HepG2 (cell line): ENCODE data around the gene MED13. TPM values are rescaled to one million over a fixed set of nuclear protein-coding genes. Genes with fewer than 3 reads are reported as not detected.

ENCODE experiments used
- ATAC-seq: fragments of 200-7000 bp; cut with Tn5 transposase; 3 replicates; pipeline ENCODE4 v1.9.1; 2020; ENCODE audit warnings: mild to moderate bottlenecking, moderate library complexity
- BruUV-seq: library from RNA; stranded (reverse); fragments of 400-500 nt; replicated peaks from 2 replicates; lab custom pipeline; 2021; lab: Mats Ljungman, UMichigan
- CTCF ChIA-PET: fragments of 300-600 bp; formaldehyde crosslinking; extraction: SDS; loops from one replicate; lab custom pipeline; 2021; ENCODE audit warnings: low total read pairs, inconsistent platforms, low intra/inter-chr PET ratio; lab: Yijun Ruan, JAX
- POLR2A ChIA-PET: fragments of 350-600 bp; sonication (Branson Sonifier 250); formaldehyde crosslinking; loops from one replicate; lab custom pipeline; 2020; ENCODE audit warnings: antibody characterized with exemption, inconsistent platforms; lab: Yijun Ruan, JAX
- DNase-seq: peaks from one replicate; pipeline ENCODE4 v3.0.0-alpha.2; 2015; ENCODE audit warnings: low spot score
- FAIRE-seq: peaks from 3 replicates; lab custom pipeline; 2011; peaks lifted over from hg19 to GRCh38; lab: Jason Lieb, UNC
- H2AFZ ChIP-seq: one replicate; pipeline ENCODE4 v1.6.1; 2011; ENCODE audit warnings: low read length, inconsistent platforms
- H3K27ac ChIP-seq: fragments of 300-600 bp; 3 replicates; pipeline ENCODE4 v1.8.0; 2011; ENCODE audit warnings: mixed run types, mild to moderate bottlenecking, mixed read lengths, low read length, inconsistent platforms; ENCODE audit not compliant: insufficient read depth; ENCODE audit errors: extremely low read length
- H3K27me3 ChIP-seq, 2 experiments: fragments of 200-600 bp in 1 of 2; 2 replicates in 1 of 2; 3 replicates in 1 of 2; pipeline versions ENCODE4 v1.6.0 to v1.8.0; 2011; ENCODE audit warnings: low read length in 2 of 2, mild to moderate bottlenecking in 2 of 2, moderate library complexity in 2 of 2, inconsistent platforms in 1 of 2; ENCODE audit not compliant: insufficient read depth in 2 of 2, control insufficient read depth in 1 of 2
- H3K36me3 ChIP-seq, 2 experiments: fragments of 200-600 bp in 1 of 2; replicated peaks in 1 of 2; 2 replicates in 1 of 2; 3 replicates in 1 of 2; pipeline versions ENCODE4 v1.5.1 to v1.8.0; 2011; ENCODE audit warnings: low read length in 2 of 2, inconsistent platforms in 1 of 2; ENCODE audit not compliant: insufficient read depth in 2 of 2, control insufficient read depth in 1 of 2
- H3K4me1 ChIP-seq: 2 replicates; pipeline ENCODE4 v1.5.1; 2012; ENCODE audit warnings: low read length, inconsistent platforms; ENCODE audit not compliant: insufficient read depth
- H3K4me2 ChIP-seq: 2 replicates; pipeline ENCODE4 v1.6.0; 2011; ENCODE audit warnings: low read depth, low read length, inconsistent platforms
- H3K4me3 ChIP-seq, 3 experiments: fragments of 200-600 bp in 1 of 3; sonication (generic), shearing (Covaris generic) in 1 of 3; replicated peaks in 1 of 3; 2 replicates each; pipeline ENCODE4 v1.5.1; 2011 to 2016; ENCODE audit warnings: low read length in 3 of 3, inconsistent platforms in 2 of 3, low read depth in 2 of 3, mild to moderate bottlenecking in 2 of 3, control low read depth in 1 of 3, mixed read lengths in 1 of 3; ENCODE audit not compliant: insufficient read depth in 1 of 3
- H3K79me2 ChIP-seq: one replicate; pipeline ENCODE4 v1.6.1; 2011; ENCODE audit warnings: low read length, inconsistent platforms; ENCODE audit not compliant: insufficient read depth
- H3K9ac ChIP-seq: 2 replicates; pipeline ENCODE4 v1.6.0; 2011; ENCODE audit warnings: mild to moderate bottlenecking, low read depth, low read length, inconsistent platforms; ENCODE audit not compliant: insufficient read depth
- H3K9me3 ChIP-seq: 2 replicates; pipeline ENCODE4 v1.5.1; 2012; ENCODE audit warnings: mild to moderate bottlenecking, low read length
- H4K20me1 ChIP-seq: 2 replicates; pipeline ENCODE4 v1.6.0; 2011; ENCODE audit warnings: inconsistent platforms, mild to moderate bottlenecking, low read length, moderate library complexity; ENCODE audit not compliant: insufficient read depth
- AGO2 ChIP-seq: fragments of 200-400 bp; formaldehyde crosslinking; optimal IDR thresholded peaks from 2 replicates; pipeline ENCODE3; 2017; ENCODE audit warnings: mild to moderate bottlenecking, low read depth, low read length, moderate library complexity
- HIVEP1 ChIP-seq: sonication (generic); formaldehyde crosslinking; IDR thresholded peaks from 2 replicates; pipeline ENCODE4 v1.4.0; 2020; ENCODE audit warnings: mild to moderate bottlenecking, missing genetic modification reagents
- RBM22 ChIP-seq: fragments of 200-400 bp; formaldehyde crosslinking; optimal IDR thresholded peaks from 2 replicates; pipeline ENCODE3; 2017; ENCODE audit warnings: mild to moderate bottlenecking, low read length, moderate library complexity
- WGBS: methylation state at CpG from one replicate; pipeline ENCODE4 v1.1.6; 2017; ENCODE audit warnings: low lambda C conversion rate; 5-methylcytosine and 5-hydroxymethylcytosine counted together
- in situ Hi-C: cut with HindIII; loops from 2 replicates; pipeline ENCODE4 v1.10.0; 2017; ENCODE audit warnings: low pct_unique_long_range_greater_than_20kb; ENCODE audit not compliant: extremely low pct_ligation_motif_present
- intact Hi-C: fragments of 100-400 bp; cut with micrococcal nuclease; formaldehyde crosslinking; loops from one replicate; pipeline ENCODE4 v1.10.0; 2022; ENCODE audit not compliant: unreplicated experiment
- polyA plus RNA-seq, 8 experiments: library from polyadenylated mRNA; depleted of rRNA in 3 of 8; stranded (reverse) in 7 of 8; unstranded in 1 of 8; fragments of >200 nt; fragmentation: Illumina TruSeq in 4 of 8; extraction: Trizol in 4 of 8; gene quantifications; 2 replicates each; pipeline versions ENCODE4 v1.2.1 to v1.2.3, GENCODE V29; 2011 to 2016; ENCODE audit warnings: low read depth in 4 of 8, missing spikeins in 1 of 8, mixed read lengths in 1 of 8; ENCODE audit not compliant: insufficient read depth in 1 of 8
- total RNA-seq, 5 experiments: library from RNA; depleted of rRNA; stranded (reverse); fragments of >200 nt; fragmentation: Illumina TruSeq; extraction: Trizol; gene quantifications; 2 replicates each; pipeline ENCODE4 v1.2.3, GENCODE V29; 2016; ENCODE audit warnings: low read depth in 1 of 5
- TF ChIP-seq, protein P1 (sequence below): sonication (generic); formaldehyde crosslinking; IDR thresholded peaks from 2 replicates; pipeline ENCODE4 v1.4.0; 2020; ENCODE audit warnings: missing genetic modification reagents
- TF ChIP-seq, protein P2 (sequence below): sonication (generic); formaldehyde crosslinking; IDR thresholded peaks from 2 replicates; pipeline ENCODE4 v1.5.0; 2020; ENCODE audit warnings: missing genetic modification reagents, mild to moderate bottlenecking, borderline replicate concordance
- TF ChIP-seq, protein P3 (sequence below): sonication (generic); formaldehyde crosslinking; IDR thresholded peaks from 2 replicates; pipeline ENCODE4 v1.5.1; 2020; ENCODE audit warnings: mild to moderate bottlenecking, missing genetic modification reagents, moderate library complexity

Gene MED13
- total and polyA plus RNA-seq, 2 of the 13 experiments (the other 11 are each of a cell fraction or from before 2014, with no cell fraction given): 27.4 to 69.1 TPM

DNA sequence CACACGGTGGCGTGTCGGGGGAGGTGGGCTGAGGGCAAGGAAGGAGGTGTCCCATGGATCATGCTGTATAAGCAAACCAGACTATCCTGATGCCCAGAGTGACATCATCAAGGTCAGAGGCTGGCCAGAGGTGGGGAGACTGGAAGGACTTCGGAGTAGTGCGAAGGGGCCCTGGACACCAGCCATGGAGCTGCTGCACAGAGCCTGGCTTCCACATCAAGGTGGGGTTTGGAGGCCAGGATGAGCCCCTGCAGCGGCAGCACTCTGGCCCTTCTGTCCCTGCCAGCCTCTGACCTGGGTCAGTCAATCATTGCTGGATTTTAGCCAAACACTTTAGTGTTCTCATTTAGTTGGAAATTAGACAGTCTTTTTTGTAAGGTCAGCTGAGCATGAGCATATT, 34.8 kb downstream of the MED13 start:
- Histone ChIP-seq H3K36me3 (peaks cover 26 to 89% of the 10 kb centered on the region in 2 experiments), H3K4me1 (no peaks in the 10 kb centered on the region), H3K79me2 (peaks cover 23% of the 10 kb centered on the region), H3K4me2 (no peak overlapping the region), H3K9me3 (no peaks in the 10 kb centered on the region), H4K20me1 (peaks cover 4% of the 10 kb centered on the region; the same call in 1 of the 2 replicates), H3K9ac (no peak overlapping the region), H3K27me3 (no peaks in the 10 kb centered on the region), H3K27ac (no peak overlapping the region), H2AFZ (no peak overlapping the region), H3K4me3 (no peak overlapping the region)
- in situ Hi-C loops: no loop called here
- CTCF ChIA-PET: no interaction called here
- TF ChIP-seq AGO2 (peak; percentile 46), HIVEP1 (CRISPR knock-in tag) (no peak), RBM22 (peak; percentile 92)
- TF ChIP-seq, protein P1, sequence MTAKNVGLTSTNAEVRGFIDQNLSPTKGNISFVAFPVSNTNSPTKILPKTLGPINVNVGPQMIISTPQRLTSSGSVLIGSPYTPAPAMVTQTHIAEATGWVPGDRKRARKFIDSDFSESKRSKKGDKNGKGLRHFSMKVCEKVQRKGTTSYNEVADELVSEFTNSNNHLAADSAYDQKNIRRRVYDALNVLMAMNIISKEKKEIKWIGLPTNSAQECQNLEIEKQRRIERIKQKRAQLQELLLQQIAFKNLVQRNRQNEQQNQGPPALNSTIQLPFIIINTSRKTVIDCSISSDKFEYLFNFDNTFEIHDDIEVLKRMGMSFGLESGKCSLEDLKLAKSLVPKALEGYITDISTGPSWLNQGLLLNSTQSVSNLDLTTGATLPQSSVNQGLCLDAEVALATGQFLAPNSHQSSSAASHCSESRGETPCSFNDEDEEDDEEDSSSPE (CRISPR knock-in tag): no peak
- TF ChIP-seq, protein P2, sequence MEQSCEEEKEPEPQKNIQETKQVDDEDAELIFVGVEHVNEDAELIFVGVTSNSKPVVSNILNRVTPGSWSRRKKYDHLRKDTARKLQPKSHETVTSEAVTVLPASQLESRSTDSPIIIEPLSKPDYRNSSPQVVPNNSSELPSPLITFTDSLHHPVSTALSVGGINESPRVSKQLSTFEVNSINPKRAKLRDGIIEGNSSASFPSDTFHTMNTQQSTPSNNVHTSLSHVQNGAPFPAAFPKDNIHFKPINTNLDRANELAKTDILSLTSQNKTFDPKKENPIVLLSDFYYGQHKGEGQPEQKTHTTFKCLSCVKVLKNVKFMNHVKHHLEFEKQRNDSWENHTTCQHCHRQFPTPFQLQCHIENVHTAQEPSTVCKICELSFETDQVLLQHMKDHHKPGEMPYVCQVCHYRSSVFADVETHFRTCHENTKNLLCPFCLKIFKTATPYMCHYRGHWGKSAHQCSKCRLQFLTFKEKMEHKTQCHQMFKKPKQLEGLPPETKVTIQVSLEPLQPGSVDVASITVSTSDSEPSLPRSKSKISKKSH: 0 out of 2 replicates have a peak, but pooled peaks have one; percentile 37
- TF ChIP-seq, protein P3, sequence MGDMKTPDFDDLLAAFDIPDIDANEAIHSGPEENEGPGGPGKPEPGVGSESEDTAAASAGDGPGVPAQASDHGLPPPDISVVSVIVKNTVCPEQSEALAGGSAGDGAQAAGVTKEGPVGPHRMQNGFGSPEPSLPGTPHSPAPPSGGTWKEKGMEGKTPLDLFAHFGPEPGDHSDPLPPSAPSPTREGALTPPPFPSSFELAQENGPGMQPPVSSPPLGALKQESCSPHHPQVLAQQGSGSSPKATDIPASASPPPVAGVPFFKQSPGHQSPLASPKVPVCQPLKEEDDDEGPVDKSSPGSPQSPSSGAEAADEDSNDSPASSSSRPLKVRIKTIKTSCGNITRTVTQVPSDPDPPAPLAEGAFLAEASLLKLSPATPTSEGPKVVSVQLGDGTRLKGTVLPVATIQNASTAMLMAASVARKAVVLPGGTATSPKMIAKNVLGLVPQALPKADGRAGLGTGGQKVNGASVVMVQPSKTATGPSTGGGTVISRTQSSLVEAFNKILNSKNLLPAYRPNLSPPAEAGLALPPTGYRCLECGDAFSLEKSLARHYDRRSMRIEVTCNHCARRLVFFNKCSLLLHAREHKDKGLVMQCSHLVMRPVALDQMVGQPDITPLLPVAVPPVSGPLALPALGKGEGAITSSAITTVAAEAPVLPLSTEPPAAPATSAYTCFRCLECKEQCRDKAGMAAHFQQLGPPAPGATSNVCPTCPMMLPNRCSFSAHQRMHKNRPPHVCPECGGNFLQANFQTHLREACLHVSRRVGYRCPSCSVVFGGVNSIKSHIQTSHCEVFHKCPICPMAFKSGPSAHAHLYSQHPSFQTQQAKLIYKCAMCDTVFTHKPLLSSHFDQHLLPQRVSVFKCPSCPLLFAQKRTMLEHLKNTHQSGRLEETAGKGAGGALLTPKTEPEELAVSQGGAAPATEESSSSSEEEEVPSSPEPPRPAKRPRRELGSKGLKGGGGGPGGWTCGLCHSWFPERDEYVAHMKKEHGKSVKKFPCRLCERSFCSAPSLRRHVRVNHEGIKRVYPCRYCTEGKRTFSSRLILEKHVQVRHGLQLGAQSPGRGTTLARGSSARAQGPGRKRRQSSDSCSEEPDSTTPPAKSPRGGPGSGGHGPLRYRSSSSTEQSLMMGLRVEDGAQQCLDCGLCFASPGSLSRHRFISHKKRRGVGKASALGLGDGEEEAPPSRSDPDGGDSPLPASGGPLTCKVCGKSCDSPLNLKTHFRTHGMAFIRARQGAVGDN (CRISPR knock-in tag): 0 out of 2 replicates have a peak, but pooled peaks have one; percentile 19
- POLR2A ChIA-PET: interaction anchor here (0.7 kb wide), 1 partner anchor 35 kb away, joined by 3 read pairs; no protein-coding TSS in a partner anchor
- no peak for DNase-seq
- WGBS: 98% methylated on average over 6 of the region's 6 CpGs
- intact Hi-C loops: no loop called here
- no TSS peak for BruUV-seq
- peak; percentile 40 for ATAC-seq
- no peak for FAIRE-seq
